ENCODE results near the gene IFIT5.
A peak's percentile ranks its signal among the peaks of the same experiment; 100 is the strongest.
"Not testable (repeated sequence)": the region's sequence is repeated elsewhere in the genome, so short reads cannot be mapped to it uniquely, and the experiment has no call there.

Gene IFIT5

DNA sequence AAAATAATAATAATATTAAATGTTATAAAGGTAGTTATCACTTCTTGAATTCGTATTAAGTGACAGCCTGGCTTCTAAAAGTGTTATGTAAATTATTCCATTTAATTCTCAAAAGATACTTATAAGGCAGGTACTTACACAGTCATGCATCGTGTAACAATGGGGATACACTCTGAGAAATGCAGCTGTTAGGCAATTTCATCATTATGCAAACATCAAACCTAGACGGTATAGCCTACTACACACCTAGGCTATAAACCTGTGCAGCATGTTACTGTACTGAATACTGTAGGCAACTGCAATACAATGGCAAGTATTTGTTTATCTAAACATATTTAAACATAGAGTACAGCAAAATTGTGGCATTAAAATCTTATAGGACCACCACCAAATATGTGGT lies 20.5 kb upstream of the IFIT5 start:
- DNase-seq (ENCODE audit: low spot score): no peak

- DNase-seq (ENCODE audit: low spot score): no peak
These were observed 19.2 kb upstream of the IFIT5 start for GRCh38 chr10:89395141-89395540.

GRCh38 chr10:89398003-89398749 lies 16.2 kb upstream of the IFIT5 start:
- no peak for DNase-seq (ENCODE audit: low spot score)

- DNase-seq (ENCODE audit: low spot score): no peak
These were observed 14.4 kb upstream of the IFIT5 start for GRCh38 chr10:89399956-89400355.

GRCh38 chr10:89403043-89403442 lies 11.3 kb upstream of the IFIT5 start:
- no peak for DNase-seq (ENCODE audit: low spot score)

- no peak for DNase-seq (ENCODE audit: low spot score)
These were observed 10.0 kb upstream of the IFIT5 start for GRCh38 chr10:89404104-89405047.

DNA sequence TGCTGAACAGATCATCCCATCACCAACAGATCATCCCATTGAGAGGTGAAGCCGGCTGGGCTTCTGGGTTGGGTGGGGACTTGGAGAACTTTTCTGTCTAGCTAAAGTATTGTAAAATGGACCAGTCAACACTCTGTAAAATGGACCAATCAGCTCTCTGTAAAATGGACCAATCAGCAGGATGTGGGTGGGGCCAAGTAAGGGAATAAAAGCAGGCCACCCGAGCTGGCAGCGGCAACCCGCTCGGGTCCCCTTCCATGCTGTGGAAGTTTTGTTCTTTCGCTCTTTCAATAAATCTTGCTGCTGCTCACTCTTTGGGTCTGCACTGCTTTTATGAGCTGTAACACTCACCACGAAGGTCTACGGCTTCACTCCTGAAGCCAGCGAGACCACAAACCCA lies 8.2 kb upstream of the IFIT5 start:
- not testable (repeated sequence) for DNase-seq (ENCODE audit: low spot score)

GRCh38 chr10:89407792-89408191 lies 6.6 kb upstream of the IFIT5 start:
- not testable (repeated sequence) for DNase-seq (ENCODE audit: low spot score)

GRCh38 chr10:89409282-89409681 lies 5.1 kb upstream of the IFIT5 start:
- not testable (repeated sequence) for DNase-seq (ENCODE audit: low spot score)

GRCh38 chr10:89410551-89410950 lies 3.8 kb upstream of the IFIT5 start:
- DNase-seq (ENCODE audit: low spot score): not testable (repeated sequence)

DNA sequence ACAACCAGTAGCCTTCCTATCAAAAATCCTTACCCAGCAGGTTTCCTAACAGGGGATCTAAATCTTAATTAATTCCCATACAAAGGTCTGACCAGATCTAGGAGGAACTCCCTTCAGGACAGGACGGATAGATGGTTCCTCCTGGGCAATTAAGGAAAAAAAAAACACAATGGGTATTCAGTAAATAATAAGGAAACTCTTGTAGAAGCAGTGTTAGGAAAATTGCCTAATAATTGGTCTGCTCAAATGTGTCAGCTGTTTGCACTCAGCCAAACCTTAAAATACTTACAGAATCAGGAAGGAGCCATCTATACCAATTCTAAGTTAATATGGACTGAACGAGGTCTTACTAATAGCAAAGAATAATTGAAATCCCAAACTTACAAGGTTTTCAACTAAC lies 3.2 kb upstream of the IFIT5 start:
- DNase-seq (ENCODE audit: low spot score): not testable (repeated sequence)

DNA sequence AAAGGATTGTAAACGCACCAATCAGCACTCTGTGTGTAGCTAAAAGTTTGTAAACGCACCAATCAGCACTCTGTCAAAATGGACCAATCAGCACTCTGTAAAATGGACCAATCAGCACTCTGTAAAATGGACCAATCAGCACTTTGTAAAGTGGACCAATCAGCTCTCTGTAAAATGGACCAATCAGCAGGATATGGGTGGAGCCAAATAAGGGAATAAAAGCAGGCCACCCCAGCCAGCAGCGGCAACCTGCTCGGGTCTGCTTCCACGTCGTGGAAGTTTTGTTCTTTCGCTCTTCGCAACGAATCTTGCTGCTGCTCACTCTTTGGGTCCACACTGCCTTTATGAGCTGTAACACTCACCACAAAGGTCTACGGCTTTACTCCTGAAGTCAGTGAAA lies 2.1 kb upstream of the IFIT5 start:
- DNase-seq (ENCODE audit: low spot score): not testable (repeated sequence)

GRCh38 chr10:89413398-89413912 lies 913 bp upstream of the IFIT5 start:
- DNase-seq (ENCODE audit: low spot score): no peak

- DNase-seq (ENCODE audit: low spot score): no peak
These were observed 782 bp downstream of the IFIT5 start for GRCh38 chr10:89414879-89415821.

- DNase-seq (ENCODE audit: low spot score): no peak
These were observed 2.1 kb downstream of the IFIT5 start for GRCh38 chr10:89416465-89416864.

DNA sequence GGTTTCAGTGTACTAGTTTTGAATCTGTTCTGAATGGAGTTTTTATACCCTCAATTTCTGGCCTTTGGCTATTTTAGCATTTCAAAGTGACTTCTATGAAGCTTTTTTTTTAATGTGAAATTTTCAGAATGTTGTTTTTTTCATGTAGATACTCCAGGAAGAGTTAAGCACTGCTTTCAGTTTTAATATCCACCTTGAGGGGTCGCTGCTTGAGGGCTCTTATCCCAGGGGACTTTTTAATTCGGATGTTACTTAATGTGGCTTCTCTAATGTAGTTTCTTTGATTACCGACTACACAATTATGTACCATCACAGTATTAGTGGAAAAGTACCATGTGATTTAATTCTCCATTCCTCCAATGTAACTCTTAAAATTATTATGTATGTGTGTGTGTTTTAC lies 5.2 kb downstream of the IFIT5 start:
- DNase-seq (ENCODE audit: low spot score): no peak

DNA sequence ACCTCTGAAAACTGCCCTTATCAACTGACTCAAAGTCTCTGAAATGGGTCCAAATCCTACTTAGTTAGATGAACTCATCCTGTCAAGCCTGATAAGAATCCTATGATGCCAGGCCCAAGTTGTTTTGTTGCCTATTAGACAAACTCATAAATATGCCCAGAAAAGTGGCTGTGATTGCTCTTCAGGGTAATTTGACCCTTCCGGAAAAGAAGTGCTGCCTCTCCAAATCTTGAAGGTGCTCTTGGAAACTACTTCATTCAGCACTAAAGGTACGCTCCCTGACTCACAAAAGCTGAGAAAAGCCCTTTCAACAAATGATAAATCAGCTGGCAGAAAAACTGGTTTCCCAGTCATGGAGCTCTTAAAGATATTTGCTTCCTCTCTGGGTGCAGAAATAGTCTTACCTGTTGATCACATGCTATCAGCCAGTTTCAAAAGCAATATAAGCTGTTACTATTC lies 6.7 kb downstream of the IFIT5 start:
- DNase-seq (ENCODE audit: low spot score): no peak

GRCh38 chr10:89425000-89425399 lies 10.6 kb downstream of the IFIT5 start:
- DNase-seq (ENCODE audit: low spot score): no peak

DNA sequence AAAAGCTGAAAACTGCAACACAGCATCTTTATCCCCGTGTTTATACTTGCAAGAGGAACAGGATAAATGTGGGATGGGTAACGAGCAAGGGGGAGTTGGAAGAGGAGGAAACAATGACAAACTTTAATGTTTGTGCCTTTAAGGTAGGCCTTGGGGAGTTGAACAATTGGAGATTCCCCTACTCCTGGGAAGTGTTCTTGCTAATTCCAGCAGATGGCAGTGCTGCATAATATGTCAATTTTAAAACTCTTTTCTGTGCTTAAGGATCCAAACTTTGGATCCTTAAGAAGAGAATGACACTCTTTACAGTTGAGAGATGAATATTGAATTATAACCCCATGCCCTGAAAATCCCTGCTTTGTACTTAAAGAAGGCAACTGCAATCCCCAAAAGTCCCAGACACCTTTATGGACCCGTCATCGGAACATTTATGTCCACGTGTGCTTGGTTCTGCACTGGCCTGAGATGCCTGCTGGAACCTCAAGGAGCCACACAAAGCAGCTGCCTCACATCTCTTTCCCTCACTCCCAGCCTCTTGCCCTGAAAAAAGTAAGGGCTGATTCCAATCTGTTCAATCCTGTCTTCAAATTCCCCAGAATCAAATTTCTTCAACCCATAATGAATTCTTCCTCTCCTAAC lies 12.0 kb downstream of the IFIT5 start:
- DNase-seq (ENCODE audit: low spot score): peak; percentile 55

- no peak for DNase-seq (ENCODE audit: low spot score)
These were observed 13.3 kb downstream of the IFIT5 start for GRCh38 chr10:89427629-89428028.

DNA sequence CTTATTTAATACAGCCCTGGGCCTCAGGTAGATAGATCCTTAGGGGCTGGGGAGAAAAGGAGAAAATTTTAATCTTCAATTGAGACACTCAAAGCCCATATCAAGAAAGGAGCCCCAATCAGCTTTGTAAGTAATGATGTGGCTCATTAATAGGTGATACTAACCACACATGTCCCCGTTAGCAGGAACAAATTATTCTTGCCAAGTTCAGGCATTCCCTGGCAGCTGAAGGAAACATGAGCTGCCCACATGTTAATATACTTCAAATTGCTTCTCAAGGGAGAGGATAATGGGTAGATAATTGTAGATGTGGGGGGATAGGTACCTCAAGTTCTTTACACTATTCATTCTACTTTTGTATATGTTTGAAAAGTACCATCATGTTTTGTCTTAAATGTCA lies 14.5 kb downstream of the IFIT5 start:
- DNase-seq (ENCODE audit: low spot score): no peak
